ENCODE results near the gene HOXA3.

DNA sequence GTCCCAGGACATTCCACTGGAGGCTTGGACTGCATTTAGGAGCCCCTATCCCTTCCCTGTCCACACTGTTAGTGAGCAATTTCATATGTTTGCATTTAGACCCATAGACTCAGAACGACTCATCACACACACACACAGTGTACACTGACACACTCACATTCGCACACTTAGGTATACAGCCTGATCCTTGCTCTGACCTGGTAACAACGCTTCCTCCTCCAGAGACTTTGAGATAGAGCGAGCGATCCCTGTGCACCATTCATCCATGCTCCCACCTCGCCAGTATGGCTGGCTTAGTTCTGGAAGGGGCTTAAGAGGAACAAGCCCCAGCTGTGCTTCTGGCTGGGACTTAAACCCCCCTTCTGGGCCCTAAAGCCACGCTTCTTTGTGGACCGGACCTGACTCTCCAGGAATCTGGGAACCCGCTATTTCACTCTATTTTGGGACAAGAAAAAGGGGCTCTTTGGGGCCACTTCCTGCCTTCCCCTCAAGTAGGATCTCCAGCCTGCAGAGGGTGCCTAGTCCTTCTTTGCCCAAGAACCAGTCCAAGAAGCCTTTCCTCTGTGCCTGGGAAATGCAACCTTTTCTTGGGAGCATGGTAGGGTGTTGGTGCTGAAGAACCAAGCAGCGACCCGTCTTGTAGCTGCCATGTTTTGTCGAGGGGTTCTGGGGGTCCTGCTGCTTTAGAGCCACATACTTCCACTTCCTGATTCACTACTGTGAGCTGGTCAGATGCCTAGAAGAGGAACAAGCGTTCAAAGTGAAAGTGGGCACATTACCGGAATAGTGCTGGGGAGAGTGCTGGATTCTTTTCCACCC lies 48.6 kb upstream of the HOXA3 start:
- TF ChIP-seq, protein P1, sequence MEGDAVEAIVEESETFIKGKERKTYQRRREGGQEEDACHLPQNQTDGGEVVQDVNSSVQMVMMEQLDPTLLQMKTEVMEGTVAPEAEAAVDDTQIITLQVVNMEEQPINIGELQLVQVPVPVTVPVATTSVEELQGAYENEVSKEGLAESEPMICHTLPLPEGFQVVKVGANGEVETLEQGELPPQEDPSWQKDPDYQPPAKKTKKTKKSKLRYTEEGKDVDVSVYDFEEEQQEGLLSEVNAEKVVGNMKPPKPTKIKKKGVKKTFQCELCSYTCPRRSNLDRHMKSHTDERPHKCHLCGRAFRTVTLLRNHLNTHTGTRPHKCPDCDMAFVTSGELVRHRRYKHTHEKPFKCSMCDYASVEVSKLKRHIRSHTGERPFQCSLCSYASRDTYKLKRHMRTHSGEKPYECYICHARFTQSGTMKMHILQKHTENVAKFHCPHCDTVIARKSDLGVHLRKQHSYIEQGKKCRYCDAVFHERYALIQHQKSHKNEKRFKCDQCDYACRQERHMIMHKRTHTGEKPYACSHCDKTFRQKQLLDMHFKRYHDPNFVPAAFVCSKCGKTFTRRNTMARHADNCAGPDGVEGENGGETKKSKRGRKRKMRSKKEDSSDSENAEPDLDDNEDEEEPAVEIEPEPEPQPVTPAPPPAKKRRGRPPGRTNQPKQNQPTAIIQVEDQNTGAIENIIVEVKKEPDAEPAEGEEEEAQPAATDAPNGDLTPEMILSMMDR (IDR thresholded peaks at IDR 0.05), result no peak
- no peak for TF ChIP-seq EP300 (IDR thresholded peaks at IDR 0.05)
